T47D (cell line): Measurements from ENCODE around the gene SLC25A24.

Experiments used
- DNase-seq, 2 experiments: peaks; one replicate each; pipeline versions ENCODE4 v3.0.0 to v3.0.0-alpha.2; 2011 to 2012; ENCODE audit warnings: low read depth in 1 of 2, low spot score in 1 of 2
- JUND ChIP-seq: IDR thresholded peaks from 2 replicates; pipeline ENCODE4 v1.6.1; 2012; ENCODE audit warnings: low read depth
- in situ Hi-C: cut with HindIII; loops from 2 replicates; pipeline ENCODE4 v1.10.0; 2016; ENCODE audit warnings: low sequenced_read_pairs, low pct_unique_long_range_greater_than_20kb

Gene SLC25A24

DNA sequence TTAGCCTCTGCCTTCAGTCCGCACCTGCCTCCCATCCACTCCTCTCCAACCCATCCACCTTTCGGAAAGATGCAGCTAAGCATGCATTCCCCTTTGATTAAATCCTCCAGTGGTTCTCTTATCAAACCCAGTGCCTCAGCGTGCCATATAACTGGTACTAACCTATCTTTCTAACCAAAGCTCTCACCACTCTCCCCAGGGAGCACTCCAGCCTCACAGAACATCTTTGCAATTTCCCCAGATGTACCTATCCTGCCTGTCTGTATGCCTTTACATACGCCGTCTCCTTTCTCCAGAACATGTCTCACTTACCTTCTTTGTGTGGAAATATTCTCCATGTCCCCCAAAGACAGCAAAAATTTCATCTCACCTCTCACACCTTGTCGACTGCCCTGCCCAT is 80.0 kb downstream of the SLC25A24 start:
- in situ Hi-C loops: no loop called here
- TF ChIP-seq JUND: no peak
- DNase-seq: no peak

DNA sequence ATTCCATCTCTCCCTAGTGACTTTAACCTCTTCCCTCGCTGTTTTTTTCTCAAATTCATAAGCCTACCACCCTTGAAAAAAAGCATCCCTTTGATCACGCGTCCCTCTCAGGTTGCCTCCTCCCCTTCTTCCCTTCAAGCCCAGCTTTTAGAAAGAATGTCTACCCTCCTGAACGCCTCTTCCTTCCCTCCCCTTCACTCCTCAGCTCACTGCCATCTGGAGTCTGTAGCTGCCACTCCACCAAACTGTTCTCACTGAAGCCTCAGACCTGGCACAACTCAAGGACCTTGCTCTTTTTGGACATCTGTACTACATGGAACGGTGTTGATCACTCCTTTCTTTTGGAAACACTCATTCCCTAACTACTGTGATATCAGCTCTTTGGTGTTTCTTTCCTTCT is 80.6 kb downstream of the SLC25A24 start:
- no peak for TF ChIP-seq JUND
- DNase-seq: no peak
- in situ Hi-C loops: no loop called here

DNA sequence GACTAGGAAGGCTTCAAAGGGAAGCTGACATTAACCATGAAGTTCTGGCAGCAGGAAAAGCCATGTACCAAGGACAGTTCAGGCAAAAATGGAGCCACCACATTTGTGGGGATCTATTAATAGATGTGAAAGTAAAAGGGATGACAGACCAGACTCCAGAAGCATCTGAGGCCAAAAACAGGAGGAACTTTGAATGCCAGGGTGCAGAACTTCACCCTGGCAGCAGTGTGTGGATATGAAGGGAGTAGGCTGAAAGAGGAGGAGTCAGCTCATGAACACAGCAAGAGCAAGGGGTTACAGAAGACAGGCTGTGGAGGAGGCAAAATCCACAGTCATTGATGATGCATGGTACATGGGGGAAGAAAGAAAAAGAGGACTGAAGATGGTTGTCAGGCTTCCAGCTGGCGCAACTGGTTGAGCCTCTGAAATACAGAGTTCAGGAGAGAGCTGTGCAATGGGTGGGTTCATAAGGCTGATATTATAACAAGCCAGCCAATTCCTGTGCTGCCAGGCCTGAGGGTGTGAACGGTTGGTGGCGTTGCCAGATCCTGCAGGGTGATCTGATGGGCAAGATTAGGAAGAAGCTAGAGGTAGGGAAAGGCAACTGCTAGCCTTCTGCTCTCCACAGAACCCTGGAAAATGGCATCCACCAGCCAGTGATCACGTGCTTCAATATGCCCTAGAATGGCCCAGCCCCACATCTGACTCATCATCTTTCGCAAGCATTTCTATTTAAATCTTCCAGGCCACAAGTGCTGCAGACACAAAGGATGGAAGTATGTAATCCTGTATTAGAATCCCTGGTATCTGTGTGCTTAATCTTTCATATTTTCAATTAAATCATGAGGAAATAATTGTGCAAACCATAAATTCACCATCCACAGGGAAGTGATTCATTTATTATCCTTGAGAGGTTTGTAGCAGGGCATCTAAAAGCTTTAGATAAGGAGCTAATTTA is 81.9 kb downstream of the SLC25A24 start:
- no peak for TF ChIP-seq JUND
- peak in 1 of 2 experiments; percentile 26 for DNase-seq
- in situ Hi-C loops: no loop called here

DNA sequence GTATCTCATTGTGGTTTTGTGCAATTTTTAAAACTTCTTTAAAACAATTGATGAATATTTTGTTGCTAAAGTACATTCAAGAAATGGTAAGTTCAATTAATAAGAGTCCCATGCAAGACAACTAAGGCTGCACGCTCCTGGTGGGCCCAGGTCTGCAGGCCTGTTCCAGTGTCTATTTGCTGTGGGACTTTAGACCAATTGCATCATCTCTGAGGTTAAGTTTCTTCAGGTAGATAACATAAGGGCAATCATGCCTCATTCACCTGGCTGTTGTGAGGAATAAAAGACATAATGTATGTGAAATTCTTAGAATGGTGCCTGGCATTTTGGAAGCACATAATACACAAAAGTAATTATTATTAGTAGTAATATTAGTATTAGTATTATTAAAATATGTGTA is 82.9 kb downstream of the SLC25A24 start:
- DNase-seq: no peak
- in situ Hi-C loops: no loop called here

DNA sequence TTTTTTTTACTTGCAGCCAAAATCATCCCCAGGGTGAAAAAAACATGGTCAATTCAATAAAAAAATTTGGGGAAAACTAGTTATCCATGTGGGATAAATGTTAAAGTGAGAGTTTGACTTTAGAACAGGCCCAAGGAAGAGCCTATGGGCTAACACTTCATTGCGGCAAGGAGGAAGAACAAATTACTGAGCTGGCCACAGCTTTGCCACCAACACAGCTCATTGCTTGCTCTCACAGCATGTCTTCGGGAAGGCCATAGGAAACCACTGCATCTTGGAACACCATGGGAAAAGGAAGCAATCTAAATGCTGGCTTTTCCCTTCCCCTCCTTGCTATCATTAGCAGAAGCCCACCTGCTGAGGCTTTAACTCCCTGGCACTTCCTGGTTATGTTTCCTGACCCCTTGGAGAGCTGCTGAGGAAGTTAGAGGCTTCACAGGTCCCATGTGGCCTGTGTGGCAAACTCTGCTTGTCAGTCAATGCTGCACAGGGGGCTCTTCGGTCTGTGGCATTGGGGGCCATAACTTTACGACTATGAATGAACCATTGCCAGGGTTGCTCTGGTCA is 86.0 kb downstream of the SLC25A24 start:
- no peak for DNase-seq
- in situ Hi-C loops: no loop called here
- TF ChIP-seq JUND: no peak

More for the DNA sequence above, 82.9 kb downstream of the SLC25A24 start:
- no peak for TF ChIP-seq JUND

DNA sequence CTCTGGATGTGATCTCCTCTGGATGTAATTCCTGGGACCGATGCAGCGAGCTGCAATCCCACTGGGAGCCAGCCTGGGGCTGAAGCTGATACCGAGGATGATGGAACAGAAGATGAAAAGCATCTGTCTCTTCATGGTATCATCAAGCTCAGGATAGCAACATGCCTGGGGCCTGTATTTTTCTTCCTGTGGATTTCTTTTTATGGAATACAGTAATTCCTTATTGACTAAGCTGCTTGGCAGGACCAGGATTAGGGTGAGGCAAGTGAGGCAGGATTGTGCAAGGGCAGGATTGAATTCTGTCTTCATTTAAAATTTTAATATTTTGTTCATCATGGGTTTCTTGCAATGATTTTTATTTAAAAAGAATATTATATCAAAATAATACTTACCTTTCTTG is 86.6 kb downstream of the SLC25A24 start:
- no peak for TF ChIP-seq JUND
- DNase-seq: no peak
- in situ Hi-C loops: no loop called here

DNA sequence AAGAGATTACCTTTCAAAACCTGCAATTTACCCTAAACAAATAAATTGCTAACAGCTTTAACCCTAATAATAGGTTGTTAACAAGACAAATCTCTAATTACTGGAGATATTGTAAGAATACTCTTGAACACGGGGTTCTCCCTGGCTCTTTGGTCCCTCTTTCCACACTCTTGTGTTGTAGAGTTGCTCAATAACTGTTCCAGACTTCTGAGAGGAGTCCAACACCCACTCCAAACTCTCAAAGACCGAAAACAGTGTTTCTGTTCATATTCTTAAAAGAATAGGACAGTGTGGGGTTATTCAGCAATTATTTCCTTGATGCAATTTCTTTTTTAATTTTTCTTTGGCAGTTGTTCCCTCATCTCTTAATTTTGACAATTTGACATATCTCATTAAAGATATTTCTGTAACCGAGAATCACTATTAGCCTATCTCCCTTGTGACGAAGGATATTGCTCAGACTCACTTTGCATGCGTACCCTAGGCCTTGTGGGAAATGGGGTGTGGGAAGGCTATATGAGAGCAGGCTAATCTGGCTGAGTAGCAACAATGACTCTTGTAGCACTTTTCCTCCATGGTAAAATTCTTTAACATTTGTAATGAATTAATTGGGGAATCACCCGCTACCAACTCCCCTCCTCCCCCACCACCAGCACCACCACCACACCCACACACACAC is 90.7 kb downstream of the SLC25A24 start:
- no peak for TF ChIP-seq JUND
- no peak for DNase-seq
- in situ Hi-C loops: no loop called here

DNA sequence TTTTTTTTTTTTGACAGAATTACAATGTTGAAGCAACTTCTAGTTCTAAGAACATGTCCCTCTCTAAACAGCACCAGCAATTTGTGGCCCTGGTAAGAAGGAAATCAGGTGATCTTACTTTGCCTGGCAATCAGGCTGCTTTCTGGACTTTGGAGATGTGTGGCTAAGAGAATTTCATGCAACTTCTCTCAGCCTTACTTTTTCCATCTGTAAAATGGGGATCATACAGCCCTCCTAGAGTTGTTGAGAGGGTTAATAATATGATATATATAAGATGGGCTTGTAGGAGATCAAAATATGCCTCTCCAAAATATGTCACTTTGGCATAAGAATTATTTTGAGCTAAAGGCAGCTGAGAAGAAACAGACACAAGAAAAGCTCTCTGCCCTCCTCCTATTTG is 92.0 kb downstream of the SLC25A24 start:
- DNase-seq: no peak
- no peak for TF ChIP-seq JUND
- in situ Hi-C loops: no loop called here

DNA sequence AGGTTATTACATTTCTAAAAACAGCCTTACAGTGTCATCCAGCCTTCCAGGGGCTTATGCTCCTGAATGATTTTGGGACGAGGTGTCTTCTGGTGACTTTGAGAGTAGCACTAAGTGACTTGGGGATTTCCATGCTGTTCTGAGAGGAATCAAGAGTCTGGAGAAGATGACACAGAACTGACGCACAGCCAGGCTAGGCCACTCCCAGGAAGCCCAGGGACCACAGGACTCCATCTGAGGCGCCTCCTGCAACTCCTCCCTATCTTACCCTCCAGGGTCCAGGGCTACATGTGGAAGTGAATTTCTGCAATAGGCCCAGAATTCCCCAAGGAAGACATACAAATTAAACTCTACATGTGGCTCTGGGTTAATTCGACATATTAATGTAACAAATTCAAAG is 92.5 kb downstream of the SLC25A24 start:
- no peak for DNase-seq
- in situ Hi-C loops: no loop called here
- no peak for TF ChIP-seq JUND

DNA sequence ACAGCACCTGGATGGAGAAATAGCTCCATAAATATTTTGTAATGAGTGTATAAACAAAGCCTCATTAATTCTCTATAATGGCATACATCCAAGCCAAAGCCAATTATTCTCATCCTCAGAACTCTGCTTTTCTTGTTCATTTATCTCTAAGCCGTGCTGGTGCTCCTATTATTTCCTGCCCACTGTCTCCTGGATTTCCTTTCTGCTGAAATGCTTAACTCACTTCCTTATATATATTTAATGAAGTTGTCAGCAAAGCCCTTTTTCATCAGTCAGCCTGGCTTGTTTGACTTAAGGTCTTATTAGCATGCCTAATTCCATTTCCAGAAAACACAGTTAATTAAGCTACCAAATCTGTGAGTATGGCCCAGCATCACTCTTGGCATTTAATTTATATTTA is 93.4 kb downstream of the SLC25A24 start:
- in situ Hi-C loops: no loop called here
- no peak for TF ChIP-seq JUND
- no peak for DNase-seq

DNA sequence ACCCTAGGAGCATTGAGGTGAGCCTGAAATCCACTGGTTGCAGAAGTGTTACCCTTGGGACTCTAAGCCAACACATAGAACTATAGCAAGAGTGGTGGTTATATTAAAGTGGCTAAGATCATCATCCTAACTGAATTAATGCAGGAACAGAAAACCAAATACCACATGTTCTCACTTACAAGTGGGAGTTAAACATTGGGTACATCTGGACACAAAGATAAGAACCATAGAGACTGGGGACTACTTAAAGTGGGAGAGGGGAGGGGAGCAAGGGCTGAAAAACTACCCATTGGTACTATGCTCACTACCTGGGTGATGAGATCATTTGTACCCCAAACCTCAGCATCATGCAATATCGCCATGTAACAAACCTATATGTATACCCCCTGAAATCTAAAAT is 100.0 kb downstream of the SLC25A24 start:
- no peak for DNase-seq
- no peak for TF ChIP-seq JUND
- in situ Hi-C loops: no loop called here

DNA sequence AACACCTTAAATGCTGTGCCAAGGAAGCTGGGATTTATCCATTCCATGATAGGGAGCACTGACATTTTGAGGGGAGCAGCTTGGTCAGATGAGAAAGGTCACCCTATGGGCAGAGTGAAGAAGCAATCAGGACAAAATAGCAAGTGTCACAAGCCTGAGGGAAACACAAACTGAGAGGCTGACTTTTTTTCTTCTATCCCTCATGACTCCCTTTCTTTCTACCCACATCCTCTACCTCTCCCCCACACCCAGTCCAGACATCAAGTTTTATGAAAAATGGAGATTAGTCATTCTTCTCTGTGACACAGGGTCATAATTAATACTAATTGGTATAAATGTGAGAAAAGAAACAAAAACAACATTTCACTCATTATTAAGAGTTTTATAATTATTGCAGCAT is 103.1 kb downstream of the SLC25A24 start:
- in situ Hi-C loops: no loop called here
- TF ChIP-seq JUND: no peak
- DNase-seq: no peak

DNA sequence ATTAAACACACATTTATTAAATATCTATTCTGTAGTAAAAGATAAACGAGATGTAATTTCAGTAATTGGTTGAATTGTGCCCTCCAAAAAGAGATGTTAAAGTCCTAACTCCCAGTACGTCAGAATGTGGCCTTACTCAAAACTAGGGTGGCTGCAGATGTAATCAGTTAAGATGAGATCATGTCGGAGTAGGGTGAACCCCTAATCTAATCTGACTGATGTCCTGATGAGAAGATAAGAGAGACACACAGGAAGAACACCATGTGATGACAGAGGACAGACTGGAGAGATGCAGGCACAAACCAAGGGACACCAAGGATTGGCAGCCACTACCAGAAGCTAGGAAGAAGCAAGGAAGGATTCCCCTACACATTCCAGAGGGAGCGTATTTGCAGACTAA is 104.1 kb downstream of the SLC25A24 start:
- TF ChIP-seq JUND: no peak
- in situ Hi-C loops: no loop called here
- no peak for DNase-seq
